Measurements from ENCODE around the gene CHSY3. TPM values are rescaled to one million over a fixed set of nuclear protein-coding genes. Genes with fewer than 3 reads are reported as not detected.

Gene CHSY3
- total and polyA plus RNA-seq, 2 experiments from 2014 or later: 0.44 to 3.0 TPM

GRCh38 chr5:130002876-130003275, 98.6 kb downstream of the CHSY3 start (continued):
- TF ChIP-seq ZNF462 (CRISPR knock-in tag; IDR thresholded peaks at IDR 0.05): no peak
- TF ChIP-seq NANOG (IDR thresholded peaks at IDR 0.05; ENCODE audit: borderline replicate concordance): no peak

- Histone ChIP-seq H4K20me1 (replicated peaks; ENCODE audit: insufficient read depth) (no peaks in the 10 kb centered on the region), H3K79me2 (replicated peaks; ENCODE audit: insufficient read depth) (no peaks in the 10 kb centered on the region), H3K4me1 (ENCODE audit: insufficient read depth) (no peaks in the 10 kb centered on the region; the same call in 1 of the 2 replicates), H3K27ac (ENCODE audit: low read depth) (no peak overlapping the region), H3K27me3 (ENCODE audit: insufficient read depth) (no peaks in the 10 kb centered on the region), H3K4me2 (no peak overlapping the region), H3F3A (replicated peaks; ENCODE audit: low read depth) (no peaks in the 10 kb centered on the region), H3K4me3 (no peak overlapping the region), H3K36me3 (ENCODE audit: insufficient read depth) (0 out of 2 replicates have a peak, but pooled peaks cover 4% of the 10 kb centered on the region), H3K9me2 (ENCODE audit: insufficient read depth) (0 out of 2 replicates have a peak, but pooled peaks cover 4% of the 10 kb centered on the region), H2AFZ (no peak overlapping the region)
- Mint-ChIP-seq H3K4me3 (no peak overlapping the region), H3K4me1 (peaks cover 3% of the 10 kb centered on the region; the same call in 1 of the 3 replicates), H3K27me3 (ENCODE audit: insufficient read depth, low read depth, poor library complexity) (no peaks in the 10 kb centered on the region), H3K27ac (no peak overlapping the region), H3K36me3 (ENCODE audit: low read depth) (peaks cover 3% of the 10 kb centered on the region; the same call in 2 of the 3 replicates), H3K9me3 (peaks cover 18% of the 10 kb centered on the region)
- no peak for ATAC-seq
- no peak for DNase-seq (ENCODE audit: low spot score)
- TF ChIP-seq NANOG (IDR thresholded peaks at IDR 0.05; ENCODE audit: borderline replicate concordance) (no peak), CREB1 (CRISPR knock-in tag; IDR thresholded peaks at IDR 0.05; ENCODE audit: low read depth) (no peak), JUNB (IDR thresholded peaks at IDR 0.05; ENCODE audit: unreplicated experiment) (no peak), EZH2phosphoT487 (IDR thresholded peaks at IDR 0.05; ENCODE audit: unreplicated experiment) (no peak), ETS1 (IDR thresholded peaks at IDR 0.05) (no peak), ZNF331 (CRISPR knock-in tag; IDR thresholded peaks at IDR 0.05; ENCODE audit: low read depth) (no peak), ZNF462 (CRISPR knock-in tag; IDR thresholded peaks at IDR 0.05) (no peak), ZNF114 (CRISPR knock-in tag; IDR thresholded peaks at IDR 0.05) (no peak)
These were observed 107.7 kb downstream of the CHSY3 start for GRCh38 chr5:130011986-130012385.

Data from GM23338 (cell line).